Peyer's patch (tissue), 4 donors: ENCODE data around the gene FARSB. TPM values are rescaled to one million over a fixed set of nuclear protein-coding genes. Genes with fewer than 3 reads are reported as not detected.

Experiments
- DNase-seq, 3 donors: peaks; one replicate each; pipeline ENCODE4 v3.0.0-alpha.2; 2017 to 2019
- H3K27ac ChIP-seq, 4 donors: fragments of 200-600 bp; sonication (generic); one replicate each; pipeline ENCODE4 v1.5.1; 2016 to 2019
- H3K27me3 ChIP-seq, 2 donors: fragments of 200-600 bp; sonication (generic); one replicate each; pipeline ENCODE4 v1.5.1; 2019
- H3K36me3 ChIP-seq, 3 donors: fragments of 200-600 bp; sonication (generic); one replicate each; pipeline ENCODE4 v1.5.1; 2016 to 2019
- H3K4me1 ChIP-seq, 4 donors: fragments of 200-600 bp; sonication (generic); one replicate each; pipeline ENCODE4 v1.5.1; 2016 to 2019
- H3K4me3 ChIP-seq, 4 donors: fragments of 200-600 bp; sonication (generic); 1 replicate in 3 of 4; 2 replicates in 1 of 4; pipeline ENCODE4 v1.5.1; 2016 to 2019; ENCODE audit warnings: mild to moderate bottlenecking in 1 of 4
- H3K9me3 ChIP-seq, 4 donors: fragments of 200-600 bp; sonication (generic); one replicate each; pipeline ENCODE4 v1.5.1; 2016 to 2019; ENCODE audit warnings: mild to moderate bottlenecking in 1 of 4
- CTCF ChIP-seq, 6 experiments: fragments of 450-650 bp in 4 of 6; fragments of 200-600 bp in 2 of 6; sonication (generic) in 1 of 6; IDR thresholded peaks; one replicate each; pipeline ENCODE4 v1.5.1; 2017 to 2019; ENCODE audit warnings: antibody characterized with exemption in 6 of 6, mild to moderate bottlenecking in 3 of 6, moderate library complexity in 1 of 6
- POLR2A ChIP-seq, 2 donors: fragments of 450-650 bp; IDR thresholded peaks; one replicate each; pipeline ENCODE4 v1.5.1; 2017; ENCODE audit warnings: antibody characterized with exemption in 2 of 2, mild to moderate bottlenecking in 2 of 2, moderate library complexity in 2 of 2
- total RNA-seq, 4 donors: library from RNA; depleted of rRNA; stranded (reverse); fragments of >200 nt; gene quantifications; one replicate each; pipeline ENCODE4 v1.1.0, GENCODE V29; 2016

FARSB gene
- total RNA-seq, 4 donors from 2014 or later = 8.6 to 14.9 (median 11.7) TPM

- Histone ChIP-seq H3K27me3 (no peaks in the 10 kb centered on the region), H3K9me3 (no peaks in the 10 kb centered on the region), H3K4me3 (no peak overlapping the region), H3K4me1 (no peaks in the 10 kb centered on the region), H3K27ac (peak overlapping the region in 1 of 4 donors; percentile 32), H3K36me3 (peaks cover 0 to 12% (median 0%) of the 10 kb centered on the region in 3 donors)
- DNase-seq = no peak
- TF ChIP-seq CTCF (IDR thresholded peaks at IDR 0.05) (no peak), POLR2A (IDR thresholded peaks at IDR 0.05) (no peak)
Observed at GRCh38 chr2:222572751-222573174, 83.1 kb downstream of the FARSB start.

GRCh38 chr2:222572264-222572721 is 83.6 kb downstream of the FARSB start:
- no peak for DNase-seq
- H3K27ac ChIP-seq = peak overlapping the region in 1 of 4 donors; percentile 32
- TF ChIP-seq POLR2A (IDR thresholded peaks at IDR 0.05) = no peak
- TF ChIP-seq CTCF (IDR thresholded peaks at IDR 0.05) = no peak
- H3K4me3 ChIP-seq = no peak overlapping the region
- no peaks in the 10 kb centered on the region for H3K9me3 ChIP-seq
- peaks cover 0 to 12% (median 0%) of the 10 kb centered on the region in 3 donors for H3K36me3 ChIP-seq
- H3K27me3 ChIP-seq = no peaks in the 10 kb centered on the region
- H3K4me1 ChIP-seq = no peaks in the 10 kb centered on the region

- H3K27ac ChIP-seq = no peak overlapping the region
- TF ChIP-seq POLR2A (IDR thresholded peaks at IDR 0.05) (no peak), CTCF (IDR thresholded peaks at IDR 0.05) (no peak)
Observed at GRCh38 chr2:222569826-222570225, 86.1 kb downstream of the FARSB start.

GRCh38 chr2:222568865-222569264 is 87.0 kb downstream of the FARSB start:
- peaks cover 0 to 12% (median 0%) of the 10 kb centered on the region in 3 donors for H3K36me3 ChIP-seq
- no peaks in the 10 kb centered on the region for H3K9me3 ChIP-seq
- H3K4me1 ChIP-seq = no peaks in the 10 kb centered on the region
- no peaks in the 10 kb centered on the region for H3K27me3 ChIP-seq
- TF ChIP-seq CTCF (IDR thresholded peaks at IDR 0.05) (no peak), POLR2A (IDR thresholded peaks at IDR 0.05) (no peak)
- no peak for DNase-seq
- H3K27ac ChIP-seq = no peak overlapping the region
- H3K4me3 ChIP-seq = no peak overlapping the region

More at GRCh38 chr2:222569826-222570225, 86.1 kb downstream of the FARSB start:
- H3K36me3 ChIP-seq = peaks cover 0 to 12% (median 0%) of the 10 kb centered on the region in 3 donors
- no peaks in the 10 kb centered on the region for H3K27me3 ChIP-seq
- DNase-seq = no peak
- H3K4me1 ChIP-seq = no peaks in the 10 kb centered on the region
- no peaks in the 10 kb centered on the region for H3K9me3 ChIP-seq
- no peak overlapping the region for H3K4me3 ChIP-seq

GRCh38 chr2:222566229-222566628 is 89.7 kb downstream of the FARSB start:
- peaks cover 0 to 6% (median 0%) of the 10 kb centered on the region in 3 donors for H3K36me3 ChIP-seq
- no peak for DNase-seq
- H3K9me3 ChIP-seq = no peaks in the 10 kb centered on the region
- no peaks in the 10 kb centered on the region for H3K27me3 ChIP-seq
- TF ChIP-seq POLR2A (IDR thresholded peaks at IDR 0.05) = no peak
- no peak for TF ChIP-seq CTCF (IDR thresholded peaks at IDR 0.05)
- no peak overlapping the region for H3K27ac ChIP-seq
- no peak overlapping the region for H3K4me3 ChIP-seq
- no peaks in the 10 kb centered on the region for H3K4me1 ChIP-seq

- Histone ChIP-seq H3K27ac (no peak overlapping the region), H3K4me1 (no peaks in the 10 kb centered on the region), H3K36me3 (peaks cover 0 to 7% (median 0%) of the 10 kb centered on the region in 3 donors), H3K4me3 (no peak overlapping the region), H3K9me3 (no peaks in the 10 kb centered on the region), H3K27me3 (no peaks in the 10 kb centered on the region)
- TF ChIP-seq POLR2A (IDR thresholded peaks at IDR 0.05) (no peak), CTCF (IDR thresholded peaks at IDR 0.05) (no peak)
- no peak for DNase-seq
Observed at GRCh38 chr2:222563936-222564335, 92.0 kb downstream of the FARSB start.
